Jurkat, Clone E6-1 (cell line): ENCODE results near the gene LBHD1.
A peak's percentile ranks its signal among the peaks of the same experiment; 100 is the strongest.
"Not testable (repeated sequence)": the region's sequence is repeated elsewhere in the genome, so short reads cannot be mapped to it uniquely, and the experiment has no call there.

Source experiments
- DNase-seq: peaks from one replicate; pipeline ENCODE4 v3.0.0-alpha.2; 2011; ENCODE audit warnings: low read depth, low spot score
- H3K4me3 ChIP-seq: 2 replicates; pipeline ENCODE4 v1.5.1; 2011; ENCODE audit warnings: mild to moderate bottlenecking, low read length, control low read depth, moderate library complexity

The LBHD1 gene

GRCh38 chr11:62702246-62702645, 30.2 kb upstream of the LBHD1 start:
- no peak for DNase-seq
- no peak overlapping the region for H3K4me3 ChIP-seq

DNA sequence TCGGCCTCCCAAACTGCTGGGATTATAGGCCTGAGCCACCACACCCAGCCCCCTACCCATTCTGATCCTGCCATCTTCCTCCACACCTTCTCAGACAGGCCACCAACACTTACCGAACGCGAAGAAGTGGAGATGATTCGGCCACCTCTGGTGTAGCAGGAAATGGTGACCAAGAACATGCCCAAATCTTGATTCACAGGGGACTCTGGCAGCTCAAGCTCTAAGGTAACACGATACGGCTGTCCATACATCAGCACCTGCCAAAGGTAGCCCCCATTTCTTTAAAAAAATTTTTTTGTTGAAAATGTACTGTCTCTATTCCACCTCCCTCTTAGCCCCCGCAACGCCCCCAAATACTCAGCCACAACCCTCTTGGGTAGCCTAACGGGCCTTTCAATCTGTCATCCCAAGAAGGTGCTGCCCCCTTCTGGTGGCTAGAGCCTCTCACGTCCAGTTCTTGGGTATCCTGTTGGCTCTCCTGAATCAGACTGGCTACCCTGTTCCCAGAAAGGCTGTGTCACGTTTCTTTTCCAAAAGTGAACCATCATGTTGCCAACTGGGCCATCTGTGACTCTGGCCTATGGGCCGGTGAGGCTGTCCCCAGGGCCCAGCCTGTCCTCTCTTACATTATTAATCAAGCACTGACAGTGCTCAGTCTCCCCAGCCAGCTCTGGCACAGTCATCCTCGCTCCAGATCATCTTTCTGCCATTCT, 22.5 kb upstream of the LBHD1 start:
- no peak overlapping the region for H3K4me3 ChIP-seq
- peak; percentile 63 for DNase-seq

DNA sequence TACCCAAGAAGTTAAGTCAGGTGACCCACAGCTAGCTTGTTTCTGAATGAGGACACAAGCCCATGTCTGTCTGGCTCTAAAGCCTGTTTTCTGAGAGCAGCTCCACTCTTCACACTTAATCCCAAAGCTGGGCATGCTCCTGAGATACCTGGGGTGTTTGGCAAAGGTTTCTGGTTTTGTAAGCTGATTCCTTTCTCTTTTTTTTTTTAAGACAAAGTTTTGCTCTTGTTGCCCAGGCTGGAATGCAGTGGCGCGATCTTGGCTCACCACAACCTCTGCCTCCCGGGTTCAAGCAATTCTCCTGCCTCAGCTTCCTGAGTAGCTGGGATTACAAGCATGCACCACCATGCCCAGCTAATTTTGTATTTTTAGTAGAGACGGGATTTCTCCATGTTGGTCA, 21.6 kb upstream of the LBHD1 start:
- DNase-seq, H3K4me3 ChIP-seq: not testable (repeated sequence)

DNA sequence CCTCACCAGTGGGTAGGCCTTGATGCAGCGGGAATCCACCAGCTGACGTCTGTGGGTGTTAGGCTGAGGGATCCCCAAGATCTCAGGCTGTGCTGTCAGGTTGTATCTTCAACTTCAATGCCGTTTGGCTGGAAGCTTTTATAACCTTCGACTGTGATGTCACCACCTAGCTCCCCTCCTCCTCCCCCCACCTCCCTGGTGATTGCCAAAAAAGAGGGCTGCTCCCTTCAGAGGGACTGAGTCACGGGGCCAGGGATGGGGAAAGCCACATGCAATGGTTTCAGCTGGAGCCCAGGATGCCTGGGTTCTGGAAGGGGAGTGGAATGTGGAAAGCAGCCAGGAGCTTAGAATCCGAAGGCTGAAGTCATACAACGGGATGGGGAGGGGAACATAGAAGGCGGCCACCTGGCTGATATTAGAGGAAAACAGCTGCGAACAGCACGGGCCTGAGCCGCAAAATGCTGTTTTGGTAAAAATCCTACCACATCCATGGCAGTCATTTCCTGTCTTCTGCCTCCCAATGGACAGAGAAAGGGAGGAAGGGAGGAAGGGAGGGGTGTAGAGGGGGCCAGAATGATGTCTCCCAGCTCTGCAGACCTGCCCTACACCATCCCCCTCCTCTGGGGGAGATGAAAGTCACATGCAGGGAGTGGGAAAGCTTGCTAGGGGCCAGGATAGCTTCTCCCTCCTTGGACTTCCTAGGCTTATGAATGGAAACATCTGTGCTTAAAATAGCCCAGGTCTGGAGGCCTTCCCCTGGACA, 17.5 kb upstream of the LBHD1 start, which contains the start of gene LRRN4CL:
Gene LRRN4CL (minus strand): TSS at position 110 of the 763 bp plus-strand sequence. CDS start 1,022 bp downstream, outside the sequence.
- H3K4me3 ChIP-seq = no peak within 1 kb of the TSS
- DNase-seq = no peak

DNA sequence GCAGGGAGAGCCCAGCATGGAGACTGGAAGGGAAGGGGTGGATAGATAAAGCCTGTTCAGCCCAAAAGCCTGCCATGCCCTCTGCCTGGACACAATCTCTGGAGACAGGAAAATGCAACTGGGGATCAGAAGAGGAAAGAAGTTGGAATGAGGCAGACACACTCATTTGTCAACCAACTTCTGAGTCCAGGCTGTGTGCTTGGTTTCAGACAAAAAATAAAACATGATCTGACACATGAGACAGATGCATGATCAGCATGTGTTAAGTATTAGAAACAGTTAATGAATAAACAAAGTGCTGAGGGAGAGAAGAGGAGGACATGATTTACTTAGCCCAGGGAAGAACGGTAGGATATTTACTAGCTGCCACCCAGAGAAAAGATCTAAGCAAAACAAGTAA, 16.4 kb upstream of the LBHD1 start:
- no peak for DNase-seq
- H3K4me3 ChIP-seq = no peak overlapping the region

DNA sequence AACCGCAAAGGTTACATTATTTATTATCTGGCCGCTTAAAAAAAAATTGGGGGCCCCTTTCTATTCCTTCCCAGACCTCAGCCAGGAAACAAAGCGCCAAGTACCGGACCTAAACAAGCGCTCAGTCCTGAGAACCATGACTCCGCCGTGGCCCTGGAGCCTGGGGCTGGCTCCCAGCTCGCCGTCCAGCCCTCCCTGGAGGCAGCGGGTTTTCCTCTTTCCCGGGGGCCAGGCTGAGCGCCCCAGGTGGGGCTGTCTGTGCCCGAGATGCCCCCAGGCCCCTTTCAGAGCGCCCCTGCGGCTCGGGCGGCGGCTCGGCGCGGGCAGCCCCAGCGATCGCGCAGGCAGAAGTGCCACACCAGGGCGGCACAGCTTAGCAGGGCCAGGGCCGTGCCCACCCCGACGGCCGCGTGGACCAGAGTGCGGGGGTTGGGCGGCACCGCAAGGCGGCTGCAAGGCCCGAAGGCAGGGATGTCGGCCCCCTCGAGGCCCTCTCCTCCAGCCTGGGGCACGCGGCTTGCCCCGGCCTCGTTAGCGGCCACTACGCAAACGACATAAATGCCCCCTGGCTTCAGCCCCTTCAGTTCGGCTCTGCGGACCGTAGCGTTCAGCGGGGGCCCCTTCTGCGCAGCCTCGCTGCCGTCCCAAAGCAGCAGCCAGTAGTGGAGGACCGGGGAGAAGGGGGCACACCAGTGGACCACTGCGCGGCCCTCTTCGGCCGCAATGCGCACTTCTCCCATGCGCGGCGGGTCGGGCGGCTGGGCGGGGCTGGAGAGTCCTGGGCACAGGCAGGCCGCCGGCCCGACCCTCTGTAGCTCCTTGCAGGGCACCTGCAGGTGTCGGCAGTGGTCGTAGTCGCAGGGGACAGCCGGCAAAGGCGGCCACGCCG, 15.7 kb upstream of the LBHD1 start:
- no peak for DNase-seq
- H3K4me3 ChIP-seq = no peak overlapping the region

- H3K4me3 ChIP-seq = no peak overlapping the region
- no peak for DNase-seq
These were observed 10.5 kb upstream of the LBHD1 start for GRCh38 chr11:62682518-62682917.

- peak; percentile 82 for DNase-seq
These were observed 8.8 kb upstream of the LBHD1 start for GRCh38 chr11:62680825-62681240.

DNA sequence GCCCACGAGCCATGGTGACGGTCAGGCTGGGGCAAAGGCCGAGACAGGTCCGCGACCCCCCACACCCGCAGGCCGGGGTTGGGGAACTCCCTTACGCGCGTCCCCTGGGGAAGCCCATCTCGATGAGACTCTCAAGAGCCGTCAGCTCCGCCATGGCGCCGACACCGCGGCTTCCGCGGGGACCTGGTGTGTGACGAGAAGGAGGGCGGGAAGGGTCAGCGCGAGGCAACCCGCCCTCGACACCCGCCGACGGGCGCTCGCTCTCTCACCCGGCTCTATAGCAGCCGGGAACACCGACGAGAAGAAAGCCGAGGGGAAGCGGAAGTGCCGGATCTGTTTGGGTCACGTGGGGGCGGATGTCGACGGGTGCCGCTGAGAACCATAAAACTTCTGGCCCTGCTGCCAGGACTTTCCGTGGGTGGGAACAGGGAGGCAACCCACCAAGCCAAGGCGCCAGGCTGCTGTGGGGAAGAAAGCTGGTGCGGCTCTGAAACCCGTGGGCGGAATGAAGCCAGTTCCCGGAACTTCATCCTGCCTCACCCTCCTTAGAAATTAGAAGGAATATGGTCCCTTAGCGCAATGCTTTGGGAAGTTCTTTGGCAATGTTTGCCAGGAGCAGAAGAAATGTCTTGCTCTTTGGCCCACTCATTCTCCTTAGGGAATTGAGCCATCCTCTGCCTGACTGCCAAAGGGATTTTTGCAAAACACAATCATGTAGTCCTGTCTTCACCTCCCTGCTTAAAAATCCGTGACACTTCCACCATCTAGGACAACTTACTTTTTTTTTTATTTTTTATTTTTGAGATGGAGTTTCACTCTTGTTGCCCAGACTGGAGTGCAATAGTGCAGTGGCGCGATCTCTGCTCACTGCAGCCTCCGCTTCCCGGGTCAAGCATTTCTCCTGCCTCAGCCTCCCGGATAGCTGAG, 7.0 kb upstream of the LBHD1 start, which contains the start of gene UBXN1:
Gene UBXN1 (minus strand): TSS at position 304 of the 927 bp plus-strand sequence. CDS start 150 bp downstream, at position 154.
- peak within 1 kb of the TSS; percentile 95 for H3K4me3 ChIP-seq
- DNase-seq = peak; percentile 82

More at GRCh38 chr11:62680825-62681240, 8.8 kb upstream of the LBHD1 start:
- no peak overlapping the region for H3K4me3 ChIP-seq

GRCh38 chr11:62678433-62678769, 6.3 kb upstream of the LBHD1 start:
- peak overlapping the region; percentile 95 for H3K4me3 ChIP-seq
- no peak for DNase-seq

GRCh38 chr11:62677714-62678113, 5.6 kb upstream of the LBHD1 start:
- H3K4me3 ChIP-seq = peak overlapping the region; percentile 95
- DNase-seq = no peak

DNA sequence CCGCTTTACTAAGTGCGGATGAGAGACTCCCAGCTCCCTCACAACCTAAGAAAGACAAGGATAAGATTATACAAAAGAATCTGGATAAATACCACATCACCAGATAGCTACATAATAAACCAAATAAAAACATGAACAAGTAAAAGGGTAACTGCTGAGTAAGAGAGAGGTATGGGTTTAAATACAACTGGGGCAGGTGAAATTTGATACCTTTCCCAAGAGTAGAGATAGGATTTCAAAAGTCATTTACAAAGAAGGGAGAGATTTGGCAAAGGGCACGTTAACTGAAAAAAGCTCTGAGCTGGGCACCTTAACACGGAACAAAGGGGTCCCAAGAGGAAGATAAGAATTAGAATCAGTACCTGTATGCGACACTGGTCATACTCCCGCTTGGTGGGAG, 5.1 kb upstream of the LBHD1 start:
- DNase-seq = no peak

DNA sequence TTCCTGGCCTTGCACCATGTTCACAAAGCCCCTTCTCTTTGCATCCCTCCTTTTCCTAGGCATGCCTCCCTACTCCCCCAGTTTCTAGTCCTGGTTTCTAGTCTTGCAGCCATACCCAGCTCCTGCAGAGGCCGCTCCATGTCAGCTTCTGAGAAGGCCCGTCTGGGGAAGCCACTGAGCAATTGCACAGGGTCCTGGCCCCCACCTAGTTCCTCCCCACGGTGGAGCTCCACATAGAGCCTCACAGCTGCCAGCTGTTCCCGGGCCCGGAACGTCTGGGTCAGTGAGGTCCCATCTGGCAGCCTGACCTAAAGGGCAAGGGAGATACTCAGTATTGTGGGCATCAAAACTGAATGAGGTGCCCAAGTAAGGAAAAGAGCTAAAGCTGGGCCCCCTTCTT, 4.6 kb upstream of the LBHD1 start:
- H3K4me3 ChIP-seq = no peak overlapping the region
- no peak for DNase-seq

More for the DNA sequence above, 5.1 kb upstream of the LBHD1 start:
- no peak overlapping the region for H3K4me3 ChIP-seq

DNA sequence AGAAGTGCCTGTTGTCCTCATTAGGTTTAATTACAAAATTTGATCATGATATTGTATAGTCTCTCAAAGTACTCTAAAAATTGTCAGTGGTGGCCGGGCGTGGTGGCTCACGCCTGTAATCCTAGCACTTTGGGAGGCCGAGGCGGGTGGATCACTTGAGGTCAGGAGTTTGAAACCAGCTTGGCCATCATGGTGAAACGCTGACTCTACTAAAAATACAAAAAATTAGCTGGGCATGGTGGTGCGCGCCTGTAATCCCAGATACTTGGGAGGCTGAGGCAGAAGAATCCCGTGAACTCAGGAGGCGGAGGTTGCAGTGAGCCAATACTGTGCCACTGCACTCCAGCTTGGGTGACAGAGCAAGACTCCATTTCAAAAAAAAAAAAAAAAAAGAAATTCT, 3.3 kb upstream of the LBHD1 start:
- H3K4me3 ChIP-seq, DNase-seq: not testable (repeated sequence)

DNA sequence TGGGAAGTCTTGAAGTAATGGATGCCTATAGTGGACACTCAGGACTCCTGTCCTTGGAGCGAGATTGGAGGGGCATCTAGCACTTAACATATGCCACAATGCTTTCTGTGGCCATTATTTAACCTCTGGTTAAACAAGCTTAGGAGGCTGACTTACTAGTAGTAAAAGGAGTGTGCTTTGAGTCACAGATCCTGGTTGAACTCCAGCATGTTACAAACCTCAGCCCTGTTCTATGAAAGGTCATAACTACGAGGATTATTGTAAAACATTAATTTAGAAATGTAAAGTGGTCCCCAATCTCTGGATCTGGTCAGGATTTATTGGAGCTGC, 1.1 kb upstream of the LBHD1 start:
- no peak for DNase-seq
- H3K4me3 ChIP-seq = no peak overlapping the region

- peak overlapping the region; percentile 95 for H3K4me3 ChIP-seq
- no peak for DNase-seq
These were observed 845 bp downstream of the LBHD1 start for GRCh38 chr11:62671236-62671607.

DNA sequence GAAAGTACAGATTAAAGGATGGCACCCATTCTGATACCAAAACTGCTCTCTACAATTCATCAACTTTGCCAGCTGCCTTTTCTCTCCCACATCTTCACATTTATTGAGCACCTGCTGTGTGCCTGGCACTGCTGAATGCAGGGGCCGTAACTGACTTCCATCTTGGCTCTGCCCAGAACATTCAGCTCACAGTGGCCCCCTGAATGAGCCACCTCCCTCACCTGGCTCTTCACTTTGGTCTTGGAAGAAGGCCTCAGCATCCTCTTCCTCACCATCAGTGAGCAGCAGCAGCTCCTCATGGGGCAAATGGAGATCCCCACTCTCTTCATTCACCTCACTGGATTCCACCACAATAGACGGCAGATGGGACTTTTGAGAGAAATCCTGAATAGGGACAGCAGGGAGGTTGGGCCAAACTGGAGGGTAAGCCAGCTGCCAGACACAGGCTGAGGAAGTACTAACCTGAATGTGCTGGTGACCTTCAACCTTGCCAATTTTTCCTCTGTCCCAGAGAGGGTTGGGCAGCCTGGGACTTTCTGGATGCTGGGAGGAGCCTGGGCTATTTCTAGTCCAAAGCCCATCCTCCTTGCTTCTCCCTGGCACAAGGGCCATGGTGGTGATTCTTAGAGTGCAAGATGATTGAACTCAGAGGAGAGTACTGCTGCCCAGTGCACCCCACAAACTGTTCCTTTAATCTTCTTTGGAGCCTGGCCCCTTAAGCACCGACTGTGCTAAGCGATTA, 2.5 kb downstream of the LBHD1 start:
- DNase-seq = no peak
- no peak overlapping the region for H3K4me3 ChIP-seq

- no peak overlapping the region for H3K4me3 ChIP-seq
- no peak for DNase-seq
These were observed 4.6 kb downstream of the LBHD1 start for GRCh38 chr11:62667460-62667859.
